ENCODE data around the gene TNK2. TPM values are rescaled to one million over a fixed set of nuclear protein-coding genes. Genes with fewer than 3 reads are reported as not detected.

Gene TNK2
- total and polyA plus RNA-seq, 2 donors (not counting 3 experiments of a cell fraction or from before 2014, with no cell fraction given): 18.6 to 71.6 TPM

- Histone ChIP-seq H3K9me3 (replicated peaks; ENCODE audit: control insufficient read depth, insufficient read depth, low read length) (no peaks in the 10 kb centered on the region), H4K20me1 (replicated peaks; ENCODE audit: control insufficient read depth, extremely low read depth, insufficient read depth, low read length) (no peaks in the 10 kb centered on the region), H3K36me3 (ENCODE audit: control insufficient read depth in 2 of 2, extremely low read depth in 1 of 2, insufficient read depth in 2 of 2, low read length in 2 of 2) (peaks cover 0 to 4% of the 10 kb centered on the region in 2 experiments), H3K27me3 (ENCODE audit: control insufficient read depth in 2 of 2, insufficient read depth in 2 of 2, low read length in 2 of 2) (no peaks in the 10 kb centered on the region), H3K79me2 (ENCODE audit: control insufficient read depth, insufficient read depth, low read length) (peaks cover 4% of the 10 kb centered on the region), H3K4me3 (replicated peaks in 1 of 3; ENCODE audit: insufficient read depth in 1 of 3, low read depth in 1 of 3, low read length in 3 of 3) (no peak overlapping the region), H3K27ac (ENCODE audit: insufficient read depth, low read depth, low read length) (no peak overlapping the region), H3K9ac (replicated peaks; ENCODE audit: extremely low read depth, insufficient read depth, low read length) (no peak overlapping the region), H3K9me1 (replicated peaks; ENCODE audit: control insufficient read depth, extremely low read depth, insufficient read depth, low read length) (no peaks in the 10 kb centered on the region), H2AFZ (ENCODE audit: low read depth, low read length) (no peak overlapping the region), H3K4me2 (ENCODE audit: insufficient read depth, low read length) (no peak overlapping the region), H3K4me1 (ENCODE audit: control insufficient read depth, extremely low read depth, insufficient read depth, low read length) (peaks cover 37% of the 10 kb centered on the region)
- FAIRE-seq: no peak
- ChIA-PET CTCF (interaction anchor here (5.1 to 10.5 kb wide), 4 partner anchors 22 to 37 kb away, joined by 67 to 454 read pairs (median 292); no protein-coding TSS in a partner anchor), POLR2A (no interaction called here)
- intact Hi-C loops (cut with micrococcal nuclease) (loop anchor here (10.0 kb wide), 1 partner anchor 633 kb away; no protein-coding TSS in a partner anchor), dilution Hi-C loops (cut with MboI; ENCODE audit: extremely low pct_ligation_motif_present, low sequenced_read_pairs) (no loop called here)
- no peak for DNase-seq (ENCODE audit: low read depth, low spot score)
- BruUV-seq (replicated peaks): no TSS peak
- TF ChIP-seq CTCF (IDR thresholded peaks at IDR 0.05; ENCODE audit: extremely low read depth in 1 of 2, insufficient read depth in 1 of 2, low read depth in 1 of 2, low read length in 2 of 2) (no peak), POLR2AphosphoS5 (IDR thresholded peaks at IDR 0.05; ENCODE audit: insufficient read depth, low read depth, low read length) (no peak), EZH2 (IDR thresholded peaks at IDR 0.05; ENCODE audit: borderline replicate concordance, low read depth, low read length, severe bottlenecking) (no peak), MYC (IDR thresholded peaks at IDR 0.05; ENCODE audit: low read depth, low read length) (no peak), MAX (IDR thresholded peaks at IDR 0.05; ENCODE audit: insufficient read depth, insufficient read length) (no peak), JUN (IDR thresholded peaks at IDR 0.05; ENCODE audit: borderline replicate concordance, insufficient read depth, insufficient read length, low read depth) (no peak), POLR2A (IDR thresholded peaks at IDR 0.05; ENCODE audit: low read depth, low read length) (no peak), GATA2 (IDR thresholded peaks at IDR 0.05; ENCODE audit: insufficient read depth, insufficient read length, low read depth, low read length) (no peak), FOS (IDR thresholded peaks at IDR 0.05; ENCODE audit: borderline replicate concordance, insufficient read depth, low read length) (no peak)
Observed at GRCh38 chr3:195891431-195892104, 16.8 kb downstream of the TNK2 start.

Measured in endothelial cell of umbilical vein (primary cell).